CD4-positive, CD25-positive, alpha-beta regulatory T cell (primary cell): ENCODE results near the gene CHST11. TPM values are rescaled to one million over a fixed set of nuclear protein-coding genes. Genes with fewer than 3 reads are reported as not detected.
A peak's percentile ranks its signal among the peaks of the same experiment; 100 is the strongest.

Experiments used
- ATAC-seq, 2 donors: fragments of 150-1000 bp; cut with Tn5 transposase; one replicate each; pipeline ENCODE4 v1.10.0; 2021; ENCODE audit warnings: low read depth in 2 of 2, moderate number of reproducible peaks in 2 of 2, moderate library complexity in 1 of 2
- DNase-seq, 3 donors: peaks; one replicate each; pipeline versions ENCODE4 v3.0.0 to v3.0.0-alpha.2; 2012 to 2022; ENCODE audit warnings: mixed read lengths in 1 of 3
- H3K27ac ChIP-seq: one replicate; pipeline ENCODE4 v1.7.0; 2013; ENCODE audit warnings: mild to moderate bottlenecking, low read length; ENCODE audit not compliant: insufficient read depth, poor library complexity, severe bottlenecking
- H3K27me3 ChIP-seq: one replicate; pipeline ENCODE4 v1.7.0; 2013; ENCODE audit warnings: low read length; ENCODE audit not compliant: control insufficient read depth, insufficient read depth
- H3K36me3 ChIP-seq: one replicate; pipeline ENCODE4 v1.7.0; 2013; ENCODE audit warnings: mild to moderate bottlenecking, low read length, moderate library complexity; ENCODE audit not compliant: control insufficient read depth, insufficient read depth
- H3K4me1 ChIP-seq: 2 replicates; pipeline ENCODE4 v1.7.0; 2013; ENCODE audit warnings: mild to moderate bottlenecking, low read length; ENCODE audit not compliant: insufficient read depth, control insufficient read depth, poor library complexity, severe bottlenecking
- H3K4me3 ChIP-seq: one replicate; pipeline ENCODE4 v1.7.0; 2013; ENCODE audit warnings: low read depth, mild to moderate bottlenecking, low read length, moderate library complexity
- H3K9me3 ChIP-seq, 2 experiments: 1 replicate in 1 of 2; 2 replicates in 1 of 2; pipeline ENCODE4 v1.7.0; 2013; ENCODE audit warnings: low read length in 2 of 2, mild to moderate bottlenecking in 1 of 2, moderate library complexity in 1 of 2; ENCODE audit not compliant: control insufficient read depth in 2 of 2
- H3K27ac Mint-ChIP-seq, 3 donors: one replicate each; pipeline ENCODE4 v1.8.0; 2020 to 2022; ENCODE audit warnings: mild to moderate bottlenecking in 3 of 3, mixed read lengths in 3 of 3, moderate library complexity in 2 of 3
- H3K27me3 Mint-ChIP-seq: one replicate; pipeline ENCODE4 v1.8.0; 2022; ENCODE audit warnings: mild to moderate bottlenecking, mixed read lengths
- H3K36me3 Mint-ChIP-seq: one replicate; pipeline ENCODE4 v1.8.0; 2020; ENCODE audit warnings: mixed read lengths
- H3K4me1 Mint-ChIP-seq, 4 donors: one replicate each; pipeline ENCODE4 v1.8.0; 2020 to 2022; ENCODE audit warnings: mixed read lengths in 4 of 4, mild to moderate bottlenecking in 1 of 4
- H3K4me3 Mint-ChIP-seq, 4 donors: one replicate each; pipeline ENCODE4 v1.8.0; 2020 to 2022; ENCODE audit warnings: mild to moderate bottlenecking in 4 of 4, mixed read lengths in 4 of 4, moderate library complexity in 3 of 4
- H3K9me3 Mint-ChIP-seq, 7 donors: one replicate each; pipeline ENCODE4 v1.8.0; 2020 to 2022; ENCODE audit warnings: mixed read lengths in 7 of 7, mild to moderate bottlenecking in 3 of 7, moderate library complexity in 2 of 7
- polyA plus RNA-seq, 4 donors: library from polyadenylated mRNA; unstranded; fragments of 300-500 nt; fragmentation: Illumina TruSeq; gene quantifications; one replicate each; pipeline ENCODE4 v1.2.3, GENCODE V29; 2021
- total RNA-seq: library from RNA; stranded (reverse); gene quantifications from one replicate; pipeline ENCODE4 v1.2.3, GENCODE V29; 2022

CHST11 gene
- total and polyA plus RNA-seq, 5 donors from 2014 or later: 70.2 to 192 (median 105) TPM

- H3K9me3 ChIP-seq: no peaks in the 10 kb centered on the region
- H3K4me3 Mint-ChIP-seq: peak overlapping the region; percentile 72 to 82 (median 75)
- H3K27me3 ChIP-seq: no peaks in the 10 kb centered on the region
- H3K36me3 ChIP-seq: peaks cover 6% of the 10 kb centered on the region
- DNase-seq: peak; percentile 66 to 87 (median 86)
- no peaks in the 10 kb centered on the region for H3K36me3 Mint-ChIP-seq
- peak overlapping the region; percentile 87 for H3K27ac ChIP-seq
- peak overlapping the region; percentile 68 to 98 (median 90) for H3K27ac Mint-ChIP-seq
- no peaks in the 10 kb centered on the region for H3K27me3 Mint-ChIP-seq
- peak; percentile 59 to 70 for ATAC-seq
- H3K4me1 Mint-ChIP-seq: peaks cover 16 to 85% (median 57%) of the 10 kb centered on the region in 4 donors
- H3K9me3 Mint-ChIP-seq: no peaks in the 10 kb centered on the region
- H3K4me1 ChIP-seq: peaks cover 43% of the 10 kb centered on the region
- peak overlapping the region; percentile 69 for H3K4me3 ChIP-seq
These were observed 263.7 kb downstream of the CHST11 start for GRCh38 chr12:104720339-104721038.

- Histone ChIP-seq H3K27me3 (no peaks in the 10 kb centered on the region), H3K36me3 (peaks cover 6% of the 10 kb centered on the region), H3K27ac (peak overlapping the region; percentile 87), H3K4me3 (peak overlapping the region; percentile 69), H3K9me3 (no peaks in the 10 kb centered on the region), H3K4me1 (peaks cover 43% of the 10 kb centered on the region)
- no peaks in the 10 kb centered on the region for H3K9me3 Mint-ChIP-seq
- no peaks in the 10 kb centered on the region for H3K27me3 Mint-ChIP-seq
- DNase-seq: no peak
- H3K4me1 Mint-ChIP-seq: peaks cover 16 to 87% (median 60%) of the 10 kb centered on the region in 4 donors
- H3K4me3 Mint-ChIP-seq: peak overlapping the region; percentile 72 to 82 (median 75)
- peak overlapping the region; percentile 68 to 98 (median 90) for H3K27ac Mint-ChIP-seq
- no peak for ATAC-seq
- H3K36me3 Mint-ChIP-seq: peaks cover 3% of the 10 kb centered on the region
These were observed 264.3 kb downstream of the CHST11 start for GRCh38 chr12:104721039-104721405.

- peaks cover 7% of the 10 kb centered on the region for H3K36me3 Mint-ChIP-seq
- Histone ChIP-seq H3K4me3 (peak overlapping the region; percentile 69), H3K27me3 (no peaks in the 10 kb centered on the region), H3K9me3 (no peaks in the 10 kb centered on the region), H3K36me3 (peaks cover 6% of the 10 kb centered on the region), H3K27ac (no peak overlapping the region), H3K4me1 (peaks cover 43% of the 10 kb centered on the region)
- DNase-seq: no peak
- no peak for ATAC-seq
- H3K4me1 Mint-ChIP-seq: peaks cover 16 to 86% (median 62%) of the 10 kb centered on the region in 4 donors
- H3K27ac Mint-ChIP-seq: peak overlapping the region; percentile 9 to 98 (median 90)
- no peaks in the 10 kb centered on the region for H3K9me3 Mint-ChIP-seq
- no peaks in the 10 kb centered on the region for H3K27me3 Mint-ChIP-seq
- peak overlapping the region; percentile 35 to 82 (median 73) for H3K4me3 Mint-ChIP-seq
These were observed 265.2 kb downstream of the CHST11 start for GRCh38 chr12:104721936-104722335.

- no peaks in the 10 kb centered on the region for H3K27me3 ChIP-seq
- peaks cover 21 to 89% (median 65%) of the 10 kb centered on the region in 4 donors for H3K4me1 Mint-ChIP-seq
- H3K36me3 ChIP-seq: peaks cover 8% of the 10 kb centered on the region
- peak overlapping the region in 3 of 4 donors; percentile 15 to 69 (median 41) for H3K4me3 Mint-ChIP-seq
- DNase-seq: no peak
- no peaks in the 10 kb centered on the region for H3K27me3 Mint-ChIP-seq
- no peaks in the 10 kb centered on the region for H3K9me3 ChIP-seq
- no peak overlapping the region for H3K4me3 ChIP-seq
- H3K36me3 Mint-ChIP-seq: peaks cover 7% of the 10 kb centered on the region
- H3K27ac Mint-ChIP-seq: peak overlapping the region; percentile 83 to 98 (median 90)
- ATAC-seq: no peak
- H3K27ac ChIP-seq: no peak overlapping the region
- no peaks in the 10 kb centered on the region for H3K9me3 Mint-ChIP-seq
- peaks cover 43% of the 10 kb centered on the region for H3K4me1 ChIP-seq
These were observed 266.1 kb downstream of the CHST11 start for GRCh38 chr12:104722601-104723534.

GRCh38 chr12:104723895-104724294 is 267.1 kb downstream of the CHST11 start:
- no peaks in the 10 kb centered on the region for H3K9me3 ChIP-seq
- no peak overlapping the region for H3K27ac ChIP-seq
- peak overlapping the region in 1 of 4 donors; percentile 15 for H3K4me3 Mint-ChIP-seq
- peaks cover 21 to 88% (median 63%) of the 10 kb centered on the region in 4 donors for H3K4me1 Mint-ChIP-seq
- no peak for DNase-seq
- no peaks in the 10 kb centered on the region for H3K27me3 ChIP-seq
- H3K4me3 ChIP-seq: no peak overlapping the region
- no peaks in the 10 kb centered on the region for H3K27me3 Mint-ChIP-seq
- no peak for ATAC-seq
- peaks cover 7% of the 10 kb centered on the region for H3K36me3 ChIP-seq
- H3K4me1 ChIP-seq: peaks cover 41% of the 10 kb centered on the region
- H3K27ac Mint-ChIP-seq: peak overlapping the region; percentile 64 to 90 (median 79)
- H3K36me3 Mint-ChIP-seq: peaks cover 7% of the 10 kb centered on the region
- H3K9me3 Mint-ChIP-seq: no peaks in the 10 kb centered on the region

- Histone ChIP-seq H3K36me3 (peaks cover 16% of the 10 kb centered on the region), H3K27ac (no peak overlapping the region), H3K4me1 (peaks cover 29% of the 10 kb centered on the region), H3K4me3 (no peak overlapping the region), H3K27me3 (no peaks in the 10 kb centered on the region), H3K9me3 (no peaks in the 10 kb centered on the region)
- ATAC-seq (no peak), DNase-seq (no peak)
- Mint-ChIP-seq H3K4me3 (no peak overlapping the region), H3K36me3 (peaks cover 10% of the 10 kb centered on the region), H3K4me1 (peaks cover 16 to 88% (median 62%) of the 10 kb centered on the region in 4 donors), H3K27me3 (no peaks in the 10 kb centered on the region), H3K9me3 (no peaks in the 10 kb centered on the region), H3K27ac (peak overlapping the region in 2 of 3 donors; percentile 70 to 85)
These were observed 268.3 kb downstream of the CHST11 start for GRCh38 chr12:104724992-104725585.

GRCh38 chr12:104725610-104726009 is 268.9 kb downstream of the CHST11 start:
- Mint-ChIP-seq H3K36me3 (peaks cover 15% of the 10 kb centered on the region), H3K4me3 (no peak overlapping the region), H3K4me1 (peaks cover 12 to 88% (median 59%) of the 10 kb centered on the region in 4 donors), H3K27me3 (no peaks in the 10 kb centered on the region), H3K27ac (peak overlapping the region in 2 of 3 donors; percentile 70 to 85), H3K9me3 (no peaks in the 10 kb centered on the region)
- Histone ChIP-seq H3K27me3 (no peaks in the 10 kb centered on the region), H3K36me3 (peaks cover 16% of the 10 kb centered on the region), H3K9me3 (no peaks in the 10 kb centered on the region), H3K27ac (no peak overlapping the region), H3K4me1 (peaks cover 25% of the 10 kb centered on the region), H3K4me3 (no peak overlapping the region)
- DNase-seq: no peak
- ATAC-seq: no peak
